ENCODE data around the gene SLC25A4.

GRCh38 chr4:185179488-185179887 is 36.4 kb downstream of the SLC25A4 start:
- no peak for TF ChIP-seq CTCF (IDR thresholded peaks at IDR 0.05 in 4 of 5, conservative IDR thresholded peaks at IDR 0.05 in 1 of 5)
- no peak for TF ChIP-seq POLR2A (IDR thresholded peaks at IDR 0.05)

Measured in gastrocnemius medialis (tissue), 4 donors.